ENCODE results near the gene MYBPC3.

Gene MYBPC3

DNA sequence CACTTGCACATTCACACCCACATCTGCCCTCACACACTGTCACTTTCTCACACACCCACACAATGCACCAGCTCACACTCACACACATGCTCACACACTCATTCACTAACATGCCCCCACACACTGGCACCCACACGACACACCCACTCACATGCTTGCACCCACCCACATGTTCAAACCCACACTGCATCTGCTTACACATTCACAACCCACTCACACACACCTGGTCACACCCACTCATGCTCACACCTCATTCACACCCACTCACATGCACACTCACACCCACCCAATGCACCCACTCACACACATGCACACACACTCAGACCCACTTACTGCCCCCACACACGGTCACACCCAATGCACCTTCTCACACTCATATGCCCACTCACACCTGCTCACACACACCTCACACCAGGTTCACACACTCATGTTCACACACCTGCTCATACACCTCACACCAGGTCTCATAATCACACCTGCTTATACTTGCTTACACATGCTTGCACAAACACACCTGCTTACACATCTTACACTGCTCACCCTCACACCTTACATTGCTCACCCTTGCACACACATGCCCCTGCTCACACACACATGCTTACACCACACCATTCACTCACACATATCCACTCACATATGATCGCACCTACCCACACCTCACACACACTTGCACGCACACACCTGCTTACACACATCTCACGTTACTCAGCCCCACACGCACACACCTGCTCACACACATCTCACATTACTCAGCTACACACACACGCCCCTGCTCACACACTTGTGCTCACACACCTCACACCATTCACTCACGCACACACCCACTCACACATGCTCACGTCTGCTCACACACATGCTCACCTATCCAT, 3.9 kb upstream of the MYBPC3 start:
- no peak for DNase-seq

DNA sequence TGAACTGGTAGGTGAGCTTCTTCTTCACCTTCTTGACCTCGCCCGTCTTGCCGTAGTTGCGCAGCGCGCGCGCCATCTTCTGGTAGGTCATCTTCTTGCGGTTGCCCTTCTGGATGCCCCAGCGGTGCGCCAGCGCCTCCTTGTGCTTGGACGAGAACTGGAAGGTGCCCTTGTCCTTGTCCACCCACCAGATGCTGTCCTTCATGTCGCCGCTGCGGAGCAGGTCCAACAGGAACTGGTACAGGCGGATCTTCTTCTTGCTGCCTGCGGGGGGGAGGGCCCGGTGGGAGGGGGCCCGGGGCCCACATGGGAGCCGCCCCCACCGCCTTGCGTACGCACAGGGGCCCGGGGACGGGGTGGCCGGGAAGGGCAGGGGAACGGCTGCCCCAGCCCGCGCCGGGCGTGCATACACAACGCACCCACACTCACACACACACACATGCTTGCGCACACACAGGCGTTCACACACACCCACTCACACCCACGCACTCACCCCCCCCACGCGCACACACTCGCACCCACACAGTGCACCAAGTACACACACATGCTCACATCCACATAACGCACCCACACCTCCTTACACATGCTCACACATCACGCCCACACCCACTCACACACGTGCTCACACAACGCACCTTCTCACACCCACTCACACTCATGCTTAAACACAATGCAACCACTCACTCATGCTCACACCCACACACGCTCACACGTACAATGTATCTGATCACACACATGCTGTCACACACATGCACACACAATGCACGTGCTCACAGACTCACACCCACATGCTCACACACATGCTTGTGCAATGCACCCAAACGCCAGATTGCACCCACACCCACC, 3.0 kb upstream of the MYBPC3 start:
- DNase-seq = no peak

DNA sequence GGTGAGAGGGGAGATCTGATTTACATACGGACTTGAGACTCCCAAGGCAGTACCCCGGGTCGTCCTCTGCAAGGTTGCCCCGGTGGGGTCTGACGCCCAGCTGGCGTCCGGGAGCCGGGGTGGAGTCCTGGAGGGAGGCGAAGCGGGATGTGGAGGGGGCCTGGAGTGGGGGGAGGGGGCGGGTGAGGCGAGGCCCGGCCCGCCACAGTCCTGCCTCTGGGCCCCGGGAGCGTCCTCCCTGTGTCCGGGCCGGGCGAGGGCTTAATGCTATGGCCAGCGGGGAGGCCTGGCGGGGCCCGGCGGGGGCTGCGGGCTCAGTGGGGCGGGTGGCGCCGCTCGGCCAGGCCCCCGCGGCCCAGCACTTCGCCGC, 2.4 kb upstream of the MYBPC3 start:
- DNase-seq = no peak

DNA sequence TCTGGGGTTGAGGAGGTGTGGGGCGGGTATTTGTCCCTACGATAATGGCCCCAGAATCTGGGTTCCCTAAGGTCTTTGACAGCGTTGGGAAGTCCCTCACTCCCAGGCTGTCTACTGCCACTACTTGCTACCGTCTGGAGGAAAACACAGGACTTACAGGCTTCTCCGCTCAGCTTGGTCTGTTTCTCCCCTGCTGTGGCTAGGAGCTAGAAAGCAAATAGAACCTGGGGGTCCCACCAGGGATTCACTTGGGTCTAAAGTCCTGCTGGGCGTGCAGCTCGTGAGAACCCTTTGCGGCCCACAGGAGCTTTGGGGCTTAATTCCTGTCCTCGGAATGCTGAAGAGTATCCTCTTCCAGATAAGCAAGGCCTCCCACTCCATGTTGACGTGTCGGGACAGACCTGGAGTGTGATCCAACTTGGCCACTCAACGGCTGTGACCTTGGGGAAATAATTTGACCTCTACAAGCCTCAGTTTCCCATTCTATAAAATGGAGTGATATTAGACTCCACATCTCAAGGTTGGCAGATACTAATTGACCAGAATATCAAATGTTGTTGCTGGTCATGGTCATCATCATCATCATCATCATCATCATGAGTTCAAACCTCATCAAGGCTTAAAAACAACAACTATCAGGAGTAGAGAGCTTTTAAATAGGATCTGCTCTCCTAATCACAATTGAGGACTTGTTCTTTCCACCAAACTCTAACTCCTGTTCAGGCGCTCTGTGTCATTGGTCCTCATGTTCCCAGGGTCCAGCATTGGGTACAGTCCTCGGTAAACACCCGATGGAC, 1.7 kb upstream of the MYBPC3 start:
- DNase-seq = no peak

DNA sequence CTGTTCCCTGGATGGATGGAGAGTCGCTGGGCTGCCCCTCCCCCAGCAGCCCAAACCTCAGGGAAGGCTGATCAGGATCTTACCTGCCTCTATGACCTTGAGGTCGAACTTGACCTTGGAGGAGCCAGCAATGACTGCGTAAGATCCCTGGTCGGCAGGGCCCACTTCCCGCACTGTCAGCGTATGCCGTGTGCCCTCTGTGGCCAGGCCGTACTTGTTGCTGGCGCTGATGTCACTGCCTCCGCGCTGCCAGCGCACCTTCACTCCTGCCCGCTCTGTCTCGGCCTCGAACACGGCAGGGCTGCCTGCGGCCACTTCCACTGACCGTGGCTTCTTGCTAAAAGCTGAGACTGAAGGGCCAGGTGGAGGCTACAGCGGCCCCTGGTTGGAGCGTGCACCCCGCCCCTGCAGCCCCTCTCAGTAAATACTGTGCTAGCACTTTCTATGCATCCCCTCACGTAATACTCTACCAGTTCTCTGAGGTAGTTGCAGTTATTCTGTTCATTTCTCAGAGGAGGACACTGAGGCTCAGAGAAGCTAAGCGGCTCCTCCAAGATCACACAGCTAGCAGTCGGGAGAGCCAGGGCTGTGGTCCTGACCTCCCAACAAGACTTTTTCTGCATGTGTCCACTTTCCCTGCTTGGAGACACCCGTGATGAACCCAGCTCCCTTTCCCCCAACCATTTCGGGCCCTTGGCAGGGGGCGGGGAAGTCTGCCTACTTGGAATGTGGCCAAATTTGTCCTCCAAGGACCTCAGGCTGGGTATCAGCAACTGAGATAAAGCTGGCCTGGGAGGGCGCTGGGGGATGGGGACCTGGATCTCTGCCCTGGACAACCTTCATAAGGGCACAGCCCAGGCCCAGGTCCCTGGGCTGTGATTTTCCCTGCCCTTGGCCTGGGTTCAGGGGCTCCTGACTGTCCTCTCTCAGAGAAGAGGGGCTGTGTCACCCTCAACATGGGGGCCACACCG, 1.1 kb downstream of the MYBPC3 start:
- DNase-seq = no peak

DNA sequence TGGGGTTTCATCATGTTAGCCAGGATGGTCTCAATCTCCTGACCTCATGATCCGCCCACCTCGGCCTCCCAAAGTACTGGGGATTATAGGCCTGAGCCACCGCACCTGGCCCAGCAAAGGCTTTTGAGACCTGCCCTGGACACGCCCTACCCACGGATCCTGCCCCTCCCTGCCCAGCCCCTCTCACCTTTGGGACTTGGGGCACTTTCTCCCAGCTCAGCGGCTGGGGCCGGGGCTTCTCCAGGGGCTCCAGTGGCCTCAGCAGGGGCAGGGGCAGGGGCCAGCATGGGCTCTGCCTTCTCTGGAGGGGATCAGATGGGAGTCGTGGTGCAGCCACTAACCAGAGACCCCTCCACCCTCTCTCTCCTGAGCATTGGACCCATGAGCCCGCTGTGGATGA, 2.2 kb downstream of the MYBPC3 start:
- no peak for DNase-seq

DNA sequence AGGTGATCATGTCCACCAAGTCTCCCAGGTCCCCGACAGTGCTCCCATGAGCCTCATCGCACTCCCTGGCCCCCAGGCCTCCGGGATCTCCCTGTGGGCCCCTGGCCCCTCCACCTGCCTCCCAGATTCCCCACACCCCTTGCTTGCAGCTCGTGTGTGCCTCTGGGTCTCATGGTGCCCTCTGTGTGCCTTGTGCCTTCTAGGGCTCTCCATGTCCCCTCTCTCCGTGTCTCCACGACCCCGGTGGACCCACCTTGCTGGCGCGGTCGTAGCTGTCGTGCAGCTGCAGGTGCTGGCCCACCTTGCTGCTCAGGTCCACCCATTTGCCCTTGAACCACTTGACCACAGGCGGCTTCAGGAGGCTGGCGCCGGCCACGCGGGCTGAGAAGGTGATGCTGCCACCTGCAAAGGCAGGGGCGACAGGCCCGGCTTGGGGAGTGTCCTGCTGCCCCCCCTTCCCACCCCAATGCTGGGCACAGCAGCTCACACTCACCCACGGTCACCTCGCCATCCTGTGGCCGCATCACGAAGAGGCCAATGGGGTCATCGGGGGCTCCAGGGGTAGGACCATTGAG, 2.9 kb downstream of the MYBPC3 start:
- no peak for DNase-seq

DNA sequence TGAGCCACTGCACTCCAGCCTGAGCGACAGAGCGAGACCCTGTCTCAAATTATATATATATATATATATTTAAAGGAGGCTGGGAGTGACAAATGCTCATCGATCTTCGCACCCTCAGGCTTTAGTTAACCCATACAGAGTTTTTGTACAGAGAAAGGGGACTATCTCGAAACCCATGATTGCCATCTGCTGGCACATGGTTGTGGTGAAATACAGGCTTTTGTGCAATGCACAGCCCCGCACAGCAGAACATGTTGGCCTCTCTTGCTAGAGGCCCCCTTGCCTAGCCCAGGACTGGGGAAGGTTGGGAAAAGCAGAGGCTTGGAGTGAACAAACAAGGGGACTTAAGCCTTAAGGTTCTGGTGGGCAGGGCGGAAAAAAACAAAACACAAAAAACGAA, 3.6 kb downstream of the MYBPC3 start:
- no peak for DNase-seq

DNA sequence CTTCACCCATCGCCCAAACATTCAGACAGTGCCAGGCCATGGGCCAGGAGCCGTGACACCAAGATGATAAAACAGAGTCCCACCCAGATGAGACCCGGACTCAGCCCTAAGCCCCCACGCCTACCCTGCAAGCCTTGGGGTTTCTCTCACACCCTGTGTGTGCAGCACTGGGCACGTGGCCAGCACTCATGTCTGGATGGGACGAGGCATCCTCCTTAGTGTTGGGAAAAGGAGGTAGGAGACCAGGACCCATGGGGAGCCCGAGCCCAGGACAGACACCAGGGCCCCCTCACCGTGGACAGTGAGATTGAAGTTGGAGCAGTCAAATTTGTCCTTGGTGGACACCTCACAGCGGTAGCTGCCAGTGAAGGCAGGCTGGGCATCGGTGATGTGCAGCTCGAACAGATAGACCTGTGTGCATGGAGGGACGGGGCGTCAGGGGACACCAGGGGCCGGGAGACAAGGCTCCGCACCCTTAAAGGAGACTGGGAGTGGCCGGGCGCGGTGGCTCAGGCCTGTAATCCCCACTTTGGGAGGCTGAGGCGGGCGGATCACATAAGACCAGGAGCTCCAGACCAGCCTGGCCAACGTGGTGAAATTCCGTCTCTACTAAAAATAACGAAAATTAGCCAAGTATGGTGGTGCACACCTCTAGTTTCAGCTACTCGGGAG, 4.2 kb downstream of the MYBPC3 start:
- no peak for DNase-seq

DNA sequence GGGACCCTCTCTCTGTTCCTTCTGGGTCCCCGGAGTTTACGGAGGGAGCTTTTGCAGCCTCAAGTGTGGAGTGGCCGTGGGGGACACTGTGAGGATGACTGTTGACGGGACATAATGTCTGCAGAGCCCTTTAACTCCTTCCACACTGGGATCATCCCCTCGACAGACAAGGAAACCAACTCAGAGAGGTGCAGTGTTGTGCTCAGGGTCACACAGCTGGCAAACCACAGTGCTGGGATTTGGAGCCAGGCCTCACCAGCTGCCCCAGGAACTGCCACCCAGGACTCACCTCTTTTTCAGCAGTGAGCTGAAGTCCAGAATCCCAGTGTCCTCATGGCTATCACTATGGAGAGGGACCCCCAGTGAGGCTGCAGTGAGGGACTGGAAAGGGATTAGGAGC, 5.4 kb downstream of the MYBPC3 start:
- DNase-seq = no peak

DNA sequence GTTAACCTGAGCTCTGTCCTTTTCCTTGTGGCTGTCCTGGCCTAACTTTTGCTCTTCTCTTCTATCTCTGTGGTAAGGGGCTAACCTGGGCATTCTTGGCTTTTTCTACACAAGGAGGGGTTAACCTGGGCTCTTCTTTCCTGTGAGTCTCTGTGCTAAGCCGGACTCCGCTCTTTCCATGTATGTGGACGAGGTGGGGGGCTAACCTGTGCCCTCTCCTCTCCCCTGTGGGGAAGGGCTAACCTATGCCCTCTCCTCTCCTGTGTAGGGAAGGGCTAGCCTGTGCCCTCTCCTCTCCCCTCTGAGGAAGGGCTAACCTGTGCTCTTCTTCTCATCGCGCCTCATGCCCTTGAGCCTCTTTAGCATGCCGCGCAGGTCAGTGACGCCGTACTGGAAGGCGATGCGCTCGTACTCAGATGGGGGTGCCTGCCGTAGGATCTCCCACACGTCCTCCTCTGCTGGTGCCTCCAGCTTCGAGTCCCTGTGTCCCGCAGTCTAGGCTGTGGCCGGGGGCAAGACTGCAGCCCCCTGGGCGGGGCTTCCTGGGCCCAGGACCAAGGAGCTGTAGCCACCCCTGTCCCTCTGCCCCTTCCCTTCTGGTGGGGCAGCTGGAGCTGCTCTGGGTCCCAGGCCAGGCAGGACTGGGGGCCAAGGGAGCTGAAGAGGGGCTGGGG, 6.5 kb downstream of the MYBPC3 start:
- no peak for DNase-seq

DNA sequence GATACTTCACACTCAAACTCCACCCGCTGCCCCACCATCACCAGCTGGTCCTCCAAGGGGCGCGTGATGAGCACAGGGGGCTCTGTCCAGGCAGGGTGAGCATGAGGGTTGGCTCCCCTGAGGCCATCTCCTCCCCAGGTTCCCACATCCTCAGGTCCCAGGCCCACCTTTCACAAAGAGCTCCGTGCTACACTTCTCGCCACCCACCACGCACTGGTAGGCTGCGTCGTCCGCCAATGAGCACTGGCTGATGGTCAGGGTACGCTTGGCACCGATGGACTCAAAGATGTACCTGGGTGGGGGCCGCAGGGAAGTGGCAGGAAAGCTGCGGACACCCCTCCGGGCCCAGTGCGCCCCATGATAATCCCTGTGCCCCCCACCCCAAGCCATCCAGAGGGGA, 9.6 kb downstream of the MYBPC3 start:
- no peak for DNase-seq

DNA sequence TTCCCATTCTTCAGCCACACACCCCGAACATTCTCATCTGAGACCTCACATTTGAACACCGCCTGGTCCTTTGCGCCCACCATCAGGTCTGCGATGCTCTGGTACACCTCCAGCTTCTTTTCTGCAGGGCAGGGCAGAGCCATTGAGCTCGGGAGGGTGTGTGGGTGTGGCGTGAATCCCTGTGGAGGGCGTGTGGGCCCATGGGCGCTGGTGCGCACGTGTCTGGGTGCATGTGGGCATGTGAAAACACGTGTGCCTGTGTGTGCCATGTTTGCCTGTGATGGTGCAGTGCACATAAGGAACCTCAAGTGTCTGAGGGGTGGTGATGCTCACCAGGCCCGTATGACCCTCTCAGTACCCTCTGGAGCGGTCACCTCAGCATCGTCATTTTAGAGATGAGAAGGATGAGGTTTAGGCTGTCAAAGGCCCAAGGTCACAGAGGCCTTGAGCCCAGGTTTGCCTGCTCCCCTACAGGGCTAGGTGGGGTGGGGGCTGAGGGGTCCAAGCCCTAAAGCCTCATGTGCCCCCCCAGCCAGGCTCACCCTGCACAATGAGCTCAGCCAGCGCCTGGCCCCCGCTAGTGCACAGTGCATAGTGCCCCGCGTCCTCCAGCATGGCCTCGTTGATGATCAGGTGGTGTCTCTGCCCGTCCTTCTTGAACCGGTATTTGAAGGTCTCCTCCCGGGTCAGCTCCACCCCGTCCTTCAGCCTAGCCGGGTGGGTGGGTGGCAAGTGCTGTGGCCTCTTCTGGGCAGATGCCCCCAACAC, 10.3 kb downstream of the MYBPC3 start:
- DNase-seq = no peak

DNA sequence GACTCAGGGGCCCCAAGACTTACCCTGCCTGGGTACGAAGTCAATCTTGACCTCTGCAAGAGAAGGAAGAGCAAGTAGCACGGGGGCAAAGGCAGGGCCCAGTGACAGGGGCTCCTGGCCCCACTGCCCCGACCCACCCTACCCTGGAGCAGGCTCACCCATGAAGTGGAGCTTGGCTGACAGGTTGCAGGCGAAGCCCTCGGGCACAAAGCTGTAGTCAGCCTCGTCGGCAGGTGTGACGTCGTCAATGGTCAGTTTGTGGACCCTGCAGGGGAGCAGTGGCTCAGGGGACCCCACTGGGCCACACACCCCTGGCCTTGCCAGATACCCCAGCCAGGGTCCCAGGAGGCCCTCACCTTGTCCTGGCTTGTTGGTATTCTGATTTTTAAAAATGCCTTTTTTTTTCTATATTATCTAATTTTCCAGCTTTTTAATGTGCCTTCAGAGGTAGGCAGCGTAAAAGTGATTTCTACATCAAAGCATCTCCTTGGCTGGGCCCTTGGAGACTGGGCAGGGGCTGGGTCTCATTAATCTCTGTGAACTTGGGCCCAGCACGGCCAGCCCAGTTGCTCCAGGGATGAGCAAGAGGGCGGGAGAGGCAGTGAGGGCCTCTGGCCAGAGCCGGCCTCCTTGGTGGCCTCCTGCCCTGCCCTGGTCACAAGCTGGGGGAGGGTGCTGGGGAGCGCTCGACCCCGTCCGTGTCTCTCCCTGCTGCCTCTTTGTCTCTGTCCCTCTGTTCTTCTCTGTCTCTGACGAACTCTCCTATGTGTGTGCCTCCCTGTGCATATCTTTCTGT, 11.3 kb downstream of the MYBPC3 start:
- DNase-seq = no peak

DNA sequence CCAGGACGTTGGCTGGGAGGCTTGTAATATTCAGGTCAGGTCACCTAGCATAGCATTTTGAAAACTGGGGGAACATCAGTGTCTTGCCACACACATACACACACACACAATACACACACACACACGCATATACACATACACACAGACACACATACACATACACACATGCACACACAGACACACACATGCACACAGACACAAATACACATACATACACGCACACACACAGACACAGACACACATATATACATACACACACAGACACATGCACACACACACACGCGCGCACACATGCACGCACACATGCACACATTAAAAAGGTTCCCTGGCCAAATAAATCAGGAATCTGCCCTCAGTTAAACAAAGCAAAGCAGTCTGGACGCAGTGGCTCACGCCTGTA, 12.5 kb downstream of the MYBPC3 start:
- DNase-seq = no peak

DNA sequence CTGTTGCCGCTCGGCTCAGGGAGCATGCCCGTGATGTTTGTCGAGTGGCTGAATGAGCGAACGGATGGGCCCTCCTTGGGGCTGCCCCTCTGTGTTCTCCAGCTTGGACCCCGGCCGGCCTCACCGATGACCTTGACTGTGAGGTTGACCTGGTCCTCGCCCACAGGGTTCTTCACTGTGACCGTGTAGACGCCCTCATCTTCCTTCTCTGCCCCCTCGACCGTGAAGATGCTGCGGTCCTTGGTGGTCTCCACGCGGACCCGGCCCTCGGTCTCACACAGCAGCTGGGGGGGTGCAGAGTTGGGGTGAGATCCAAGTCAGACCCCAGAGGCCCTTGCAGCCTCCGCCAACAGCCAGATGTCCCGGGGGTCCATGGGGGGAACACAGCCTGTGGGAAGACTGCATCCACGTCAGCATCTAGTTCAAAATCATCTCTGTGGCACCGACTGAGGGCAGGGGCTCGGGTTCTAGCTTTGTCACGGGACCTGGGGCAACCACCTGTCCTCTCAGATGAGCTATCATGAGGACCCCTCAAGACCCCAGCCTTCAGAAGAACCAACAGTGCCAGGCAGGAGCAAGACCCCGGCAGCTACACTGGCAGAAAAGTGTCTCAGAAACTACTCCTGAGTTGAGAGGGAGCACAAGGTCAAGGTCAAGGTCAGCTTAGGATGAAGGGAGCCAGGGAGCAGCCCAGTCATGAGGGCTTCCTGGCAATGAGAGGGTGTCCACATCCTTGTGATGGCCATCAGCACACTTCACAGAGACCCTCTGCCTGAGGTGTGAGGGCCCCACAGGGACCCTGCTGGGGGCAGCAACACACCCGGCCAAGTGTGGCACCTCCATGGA, 13.9 kb downstream of the MYBPC3 start:
- DNase-seq = no peak

DNA sequence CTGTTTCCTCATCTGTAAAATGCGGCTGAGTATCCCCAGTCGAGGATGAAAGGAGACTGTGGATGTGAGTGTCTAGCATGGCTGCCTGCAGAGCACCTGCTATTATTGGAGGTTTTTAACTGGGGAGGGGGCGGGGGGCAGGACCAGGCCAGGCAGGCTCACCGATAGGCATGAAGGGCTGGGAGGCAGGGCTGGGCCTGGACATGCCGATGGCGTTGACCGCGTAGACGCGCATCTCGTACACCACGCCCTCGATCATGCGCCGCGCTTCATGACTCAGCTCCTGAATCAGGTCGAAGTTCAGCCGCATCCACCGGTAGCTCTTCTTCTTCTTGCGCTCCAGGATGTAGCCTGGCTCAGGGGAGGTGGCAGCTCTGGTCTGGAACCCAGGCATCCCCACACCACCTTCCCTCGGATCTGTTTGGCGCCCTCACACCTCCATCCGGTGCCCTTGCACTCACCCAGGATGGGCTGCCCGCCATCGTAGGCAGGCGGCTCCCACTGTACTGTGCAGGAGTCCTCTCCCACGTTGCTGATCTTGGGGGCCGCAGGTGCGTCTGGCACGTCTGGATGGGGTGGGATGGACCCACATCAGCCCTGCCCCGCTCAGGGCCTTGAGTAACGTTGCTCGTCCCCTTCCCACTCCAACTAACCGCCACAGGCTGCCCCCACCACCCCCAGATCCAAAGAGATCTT, 15.1 kb downstream of the MYBPC3 start:
- no peak for DNase-seq

Measured in CD4-positive, alpha-beta T cell treated with Interferon gamma for 1 hour (primary cell).